ENCODE data around the gene MAPKBP1. TPM values are rescaled to one million over a fixed set of nuclear protein-coding genes. Genes with fewer than 3 reads are reported as not detected.

MAPKBP1 gene
- total and polyA plus RNA-seq, 2 donors: 7.2 to 8.1 TPM

DNA sequence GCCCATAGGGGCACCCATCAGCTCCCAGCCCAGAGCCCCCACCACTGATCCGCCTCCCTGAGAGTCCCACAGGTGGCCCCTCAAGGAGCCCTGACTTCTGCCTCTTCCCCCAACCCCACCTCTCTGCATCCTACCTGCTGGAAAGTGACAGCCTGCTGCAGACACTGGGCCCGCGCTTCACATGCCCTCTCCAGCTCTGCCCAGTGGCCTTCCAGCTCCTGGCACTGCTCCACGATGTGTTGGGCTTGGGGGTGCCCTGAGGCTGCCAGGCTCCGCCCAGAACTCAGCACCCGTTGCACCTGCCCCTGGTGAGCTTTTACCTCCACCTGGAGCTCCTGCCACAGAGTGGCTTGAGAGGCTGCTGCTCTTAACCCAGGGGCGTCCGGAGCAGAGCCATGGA lies 99.4 kb downstream of the MAPKBP1 start:
- no peak overlapping the region for H3K4me3 ChIP-seq (ENCODE audit: low read length in 2 of 2)
- H3K9me3 ChIP-seq (ENCODE audit: control insufficient read depth in 2 of 2, insufficient read depth in 1 of 2, low read length in 1 of 2): no peaks in the 10 kb centered on the region
- H3K27me3 ChIP-seq (ENCODE audit: control insufficient read depth in 2 of 2, insufficient read depth in 1 of 2, low read length in 1 of 2): no peaks in the 10 kb centered on the region
- no peaks in the 10 kb centered on the region for H3K36me3 ChIP-seq (ENCODE audit: control insufficient read depth in 2 of 2, insufficient read depth in 2 of 2, low read length in 1 of 2)
- H3K27ac ChIP-seq (ENCODE audit: low read depth in 1 of 2, low read length in 1 of 2): no peak overlapping the region
- DNase-seq (ENCODE audit: low read depth in 6 of 9, low spot score in 9 of 9): no peak
- WGBS: 95% methylated on average over 8 of the region's 8 CpGs
- peaks cover 0 to 12% of the 10 kb centered on the region in 2 donors for H3K4me1 ChIP-seq (ENCODE audit: control insufficient read depth in 2 of 2, insufficient read depth in 2 of 2, low read length in 2 of 2)

DNA sequence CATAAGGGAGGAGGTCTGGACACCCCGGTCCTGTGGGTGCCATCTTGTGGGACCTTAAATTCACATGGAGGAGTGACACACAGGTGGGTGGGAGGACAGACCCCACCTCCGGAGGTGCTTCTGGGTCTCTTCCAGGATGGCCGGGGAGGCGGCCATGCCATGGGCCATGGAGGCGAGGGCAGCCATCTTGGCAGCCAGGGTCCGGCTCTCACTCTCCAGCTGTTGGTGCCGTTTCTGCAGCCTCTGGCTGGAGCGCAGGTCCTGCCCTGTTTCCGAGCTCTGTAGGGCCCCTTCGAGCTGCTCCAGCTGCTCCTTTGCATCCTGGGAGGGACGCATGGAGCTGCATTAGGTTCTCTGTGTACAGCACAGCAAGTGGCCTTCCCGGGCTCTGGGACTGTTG lies 100.5 kb downstream of the MAPKBP1 start:
- no peaks in the 10 kb centered on the region for H3K36me3 ChIP-seq (ENCODE audit: control insufficient read depth in 2 of 2, insufficient read depth in 2 of 2, low read length in 1 of 2)
- DNase-seq (ENCODE audit: low read depth in 6 of 9, low spot score in 9 of 9): no peak
- peaks cover 0 to 2% of the 10 kb centered on the region in 2 donors for H3K27me3 ChIP-seq (ENCODE audit: control insufficient read depth in 2 of 2, insufficient read depth in 1 of 2, low read length in 1 of 2)
- WGBS: 98% methylated on average over 12 of the region's 12 CpGs
- H3K4me1 ChIP-seq (ENCODE audit: control insufficient read depth in 2 of 2, insufficient read depth in 2 of 2, low read length in 2 of 2): peaks cover 0 to 12% of the 10 kb centered on the region in 2 donors
- no peak overlapping the region for H3K4me3 ChIP-seq (ENCODE audit: low read length in 2 of 2)
- H3K9me3 ChIP-seq (ENCODE audit: control insufficient read depth in 2 of 2, insufficient read depth in 1 of 2, low read length in 1 of 2): no peaks in the 10 kb centered on the region
- no peak overlapping the region for H3K27ac ChIP-seq (ENCODE audit: low read depth in 1 of 2, low read length in 1 of 2)

- Histone ChIP-seq H3K27ac (ENCODE audit: low read depth in 1 of 2, low read length in 1 of 2) (no peak overlapping the region), H3K36me3 (ENCODE audit: control insufficient read depth in 2 of 2, insufficient read depth in 2 of 2, low read length in 1 of 2) (no peaks in the 10 kb centered on the region), H3K4me1 (ENCODE audit: control insufficient read depth in 2 of 2, insufficient read depth in 2 of 2, low read length in 2 of 2) (peaks cover 0 to 4% of the 10 kb centered on the region in 2 donors), H3K4me3 (ENCODE audit: low read length in 2 of 2) (no peak overlapping the region), H3K27me3 (ENCODE audit: control insufficient read depth in 2 of 2, insufficient read depth in 1 of 2, low read length in 1 of 2) (peaks cover 0 to 11% of the 10 kb centered on the region in 2 donors), H3K9me3 (ENCODE audit: control insufficient read depth in 2 of 2, insufficient read depth in 1 of 2, low read length in 1 of 2) (no peaks in the 10 kb centered on the region)
- WGBS: 86% methylated on average over 13 of the region's 13 CpGs
- DNase-seq (ENCODE audit: low read depth in 6 of 9, low spot score in 9 of 9): no peak
These were observed 101.7 kb downstream of the MAPKBP1 start for GRCh38 chr15:41876007-41876406.

GRCh38 chr15:41876689-41877088 lies 102.4 kb downstream of the MAPKBP1 start:
- DNase-seq (ENCODE audit: low read depth in 6 of 9, low spot score in 9 of 9): no peak
- H3K4me1 ChIP-seq (ENCODE audit: control insufficient read depth in 2 of 2, insufficient read depth in 2 of 2, low read length in 2 of 2): no peaks in the 10 kb centered on the region
- WGBS: 89% methylated on average over 12 of the region's 12 CpGs
- H3K36me3 ChIP-seq (ENCODE audit: control insufficient read depth in 2 of 2, insufficient read depth in 2 of 2, low read length in 1 of 2): no peaks in the 10 kb centered on the region
- H3K27ac ChIP-seq (ENCODE audit: low read depth in 1 of 2, low read length in 1 of 2): no peak overlapping the region
- H3K27me3 ChIP-seq (ENCODE audit: control insufficient read depth in 2 of 2, insufficient read depth in 1 of 2, low read length in 1 of 2): peaks cover under 1 to 18% of the 10 kb centered on the region in 2 donors
- no peak overlapping the region for H3K4me3 ChIP-seq (ENCODE audit: low read length in 2 of 2)
- no peaks in the 10 kb centered on the region for H3K9me3 ChIP-seq (ENCODE audit: control insufficient read depth in 2 of 2, insufficient read depth in 1 of 2, low read length in 1 of 2)

Other genes starting within 250 kb of the MAPKBP1 start
- 6.7 TPM for gene RPAP1, start 230.2 kb upstream of the MAPKBP1 start, total RNA-seq
- 11.5 TPM for gene RPAP1, start 230.2 kb upstream of the MAPKBP1 start, polyA plus RNA-seq
- 1.3 TPM for gene TYRO3, start 215.3 kb upstream of the MAPKBP1 start, total RNA-seq
- gene TYRO3, start 215.3 kb upstream of the MAPKBP1 start, polyA plus RNA-seq: 1.5 TPM
- gene MGA, start 114.1 kb upstream of the MAPKBP1 start, total RNA-seq: 42.7 TPM
- 5.2 TPM for gene MGA, start 114.1 kb upstream of the MAPKBP1 start, polyA plus RNA-seq
- 7.2 TPM for gene JMJD7, start 53.6 kb downstream of the MAPKBP1 start, total RNA-seq
- gene JMJD7, start 53.6 kb downstream of the MAPKBP1 start, polyA plus RNA-seq: 15.6 TPM
- 1.9 TPM for gene PLA2G4B, start 64.4 kb downstream of the MAPKBP1 start, total RNA-seq
- 45.4 TPM for gene PLA2G4B, start 64.4 kb downstream of the MAPKBP1 start, polyA plus RNA-seq
- 0.57 TPM for gene SPTBN5, start 119.6 kb downstream of the MAPKBP1 start, total RNA-seq
- 1.6 TPM for gene SPTBN5, start 119.6 kb downstream of the MAPKBP1 start, polyA plus RNA-seq
- gene EHD4, start 198.1 kb downstream of the MAPKBP1 start, total RNA-seq: 7.3 TPM
- gene EHD4, start 198.1 kb downstream of the MAPKBP1 start, polyA plus RNA-seq: 11.8 TPM
- 0.05 TPM for gene PLA2G4E, start 246.6 kb downstream of the MAPKBP1 start, total RNA-seq
- 0.62 TPM for gene PLA2G4E, start 246.6 kb downstream of the MAPKBP1 start, polyA plus RNA-seq

Data from thymus (tissue), 11 donors.